Heart right ventricle (tissue), 16 donors: Measurements from ENCODE around the gene RCN2. TPM values are rescaled to one million over a fixed set of nuclear protein-coding genes. Genes with fewer than 3 reads are reported as not detected.

Experiments used
- ATAC-seq, 8 donors: fragments of 200-7000 bp; cut with Tn5 transposase; one replicate each; pipeline ENCODE4 v1.9.1; 2020; ENCODE audit warnings: mild to moderate bottlenecking in 8 of 8, moderate library complexity in 8 of 8, moderate number of reproducible peaks in 1 of 8
- DNase-seq, 2 donors: peaks; one replicate each; pipeline ENCODE4 v3.0.0-alpha.2; 2020
- H3K27ac ChIP-seq, 10 donors: fragments of 200-600 bp; sonication (generic) in 2 of 10; one replicate each; pipeline versions ENCODE4 v1.5.0 to v1.8.0; 2020 to 2022; ENCODE audit warnings: mild to moderate bottlenecking in 3 of 10
- H3K27me3 ChIP-seq, 7 donors: fragments of 200-600 bp; one replicate each; pipeline ENCODE4 v1.8.0; 2021 to 2022; ENCODE audit warnings: mild to moderate bottlenecking in 2 of 7
- H3K36me3 ChIP-seq, 9 donors: fragments of 200-600 bp; sonication (generic) in 1 of 9; one replicate each; pipeline versions ENCODE4 v1.5.0 to v1.8.0; 2020 to 2022; ENCODE audit warnings: mild to moderate bottlenecking in 2 of 9
- H3K4me1 ChIP-seq, 9 donors: fragments of 200-600 bp; sonication (generic) in 1 of 9; one replicate each; pipeline versions ENCODE4 v1.5.0 to v1.8.0; 2020 to 2022; ENCODE audit warnings: mild to moderate bottlenecking in 4 of 9
- H3K4me3 ChIP-seq, 10 donors: fragments of 200-600 bp; sonication (generic) in 2 of 10; one replicate each; pipeline versions ENCODE4 v1.5.0 to v1.8.0; 2020 to 2022; ENCODE audit warnings: mild to moderate bottlenecking in 7 of 10, moderate library complexity in 2 of 10
- H3K9me3 ChIP-seq, 11 donors: fragments of 200-600 bp in 10 of 11; sonication (generic) in 2 of 11; one replicate each; pipeline versions ENCODE4 v1.5.0 to v1.8.0; 2013 to 2022; ENCODE audit warnings: mild to moderate bottlenecking in 2 of 11, control low read depth in 1 of 11, moderate library complexity in 1 of 11
- CTCF ChIP-seq, 9 donors: fragments of 200-600 bp; sonication (generic) in 2 of 9; IDR thresholded peaks; one replicate each; pipeline versions ENCODE4 v1.5.0 to v1.8.0; 2021 to 2022; ENCODE audit warnings: antibody characterized with exemption in 9 of 9, mild to moderate bottlenecking in 5 of 9, moderate library complexity in 1 of 9
- WGBS, 2 donors: extraction: QIAGEN DNeasy Blood & Tissue Kit; methylation state at CpG; one replicate each; pipeline ENCODE4 v1.1.7; 2013; ENCODE audit warnings: inconsistent platforms in 1 of 2; 5-methylcytosine and 5-hydroxymethylcytosine counted together
- intact Hi-C, 10 donors: fragments of 100-400 bp; cut with DNase I; formaldehyde crosslinking; loops; one replicate each; pipeline versions ENCODE4 v1.11.1 to v1.14.2; 2022
- polyA plus RNA-seq, 2 donors: library from polyadenylated mRNA; stranded (reverse); fragments of 200-250 nt; gene quantifications; one replicate each; pipeline ENCODE4 v1.2.3, GENCODE V29; 2013
- total RNA-seq, 10 donors: library from RNA; stranded (reverse); fragmentation: NEBNext Ultra II Directional in 3 of 10; extraction: Animal tissue kit (Norgen Biotek cat#: 25700) in 3 of 10; gene quantifications; one replicate each; pipeline versions ENCODE4 v1.2.1 to v1.2.4, GENCODE V29; 2021 to 2023
- donor health status: Arrhythmogenic right ventricular cardiomyopathy.
- donor health status: ischemic (EF 13 %, LVEDD 7.1; RV severe dilation, severe dysfunction).
- donor health status: healthy with polysubstance abuse.
- donor health status: DM: no; HTN: yes; CAD: no.
- donor health status: DM: no; HTN: no; CAD: no.
- donor health status: ischemic (EF 25% LVEDD 6.9; RV normal size, moderate dysfunction).
- donor health status: ischemic (EF 25% LVEDD 5.7; RV mildly dilated, moderate dysfunction).
- donor health status: healthy.
- donor health status: DM: yes; HTN: yes; CAD: no.
- donor health status: Ischemic cardiomyopathy.
- donor health status: ischemic (EF 35%, LVEDD 5.7; RV mildly dilated, moderate dysfunction).
- donor health status: nonischemic (EF 11% LVEDD 7.7; RV severe dilation, severe dysfunction).
- donor health status: DM: yes; HTN: yes; CAD: no.
- donor health status: PGD.
- donor health status: ischemic (EF 29% LVEDD 5.4; RV normal size, mild dysfunction).
- donor health status: nonischemic (EF 23%, LVEDD 6.1; RV moderate dilation, normal function).

RCN2 gene
- total and polyA plus RNA-seq, 12 donors, result 14.7 to 31.3 (median 27.5) TPM

- H3K4me3 ChIP-seq, result no peak overlapping the region
- 80 to 84% methylated on average over 4 of the region's 4 CpGs for WGBS, 2 donors
- H3K36me3 ChIP-seq, result peaks cover 0 to 4% (median 0%) of the 10 kb centered on the region in 9 donors
- DNase-seq (no peak), ATAC-seq (no peak)
- no peaks in the 10 kb centered on the region for H3K27me3 ChIP-seq
- H3K27ac ChIP-seq, result peak overlapping the region in 1 of 10 donors; percentile 84
- no peaks in the 10 kb centered on the region for H3K9me3 ChIP-seq
- peaks cover 0 to 92% (median 3%) of the 10 kb centered on the region in 9 donors for H3K4me1 ChIP-seq
- intact Hi-C loops, result no loop called here
- no peak for TF ChIP-seq CTCF (IDR thresholded peaks at IDR 0.05)
Observed at GRCh38 chr15:77001966-77002365, 70.4 kb downstream of the RCN2 start.

GRCh38 chr15:77002436-77002835 is 70.9 kb downstream of the RCN2 start:
- Histone ChIP-seq H3K4me1 (peaks cover 0 to 87% (median 0%) of the 10 kb centered on the region in 9 donors), H3K36me3 (peaks cover 0 to 4% (median 0%) of the 10 kb centered on the region in 9 donors), H3K27ac (peak overlapping the region in 2 of 10 donors; percentile 37 to 84), H3K4me3 (peak overlapping the region in 1 of 10 donors; percentile 16), H3K27me3 (no peaks in the 10 kb centered on the region), H3K9me3 (no peaks in the 10 kb centered on the region)
- 80 to 85% methylated on average over 7 of the region's 7 CpGs for WGBS, 2 donors
- intact Hi-C loops, result no loop called here
- no peak for ATAC-seq
- DNase-seq, result no peak
- no peak for TF ChIP-seq CTCF (IDR thresholded peaks at IDR 0.05)

GRCh38 chr15:77002954-77003912 is 71.7 kb downstream of the RCN2 start:
- DNase-seq (peak in 1 of 2 donors; percentile 52), ATAC-seq (peak; percentile 64 to 84 (median 76))
- peak overlapping the region in 4 of 10 donors; percentile 28 to 84 (median 36) for H3K27ac ChIP-seq
- WGBS, 2 donors, result 78 to 80% methylated on average over 16 of the region's 16 CpGs
- peaks cover 0 to 79% (median 0%) of the 10 kb centered on the region in 9 donors for H3K4me1 ChIP-seq
- H3K36me3 ChIP-seq, result peaks cover 0 to 10% (median 0%) of the 10 kb centered on the region in 9 donors
- TF ChIP-seq CTCF (IDR thresholded peaks at IDR 0.05), result no peak
- no peaks in the 10 kb centered on the region for H3K9me3 ChIP-seq
- H3K27me3 ChIP-seq, result no peaks in the 10 kb centered on the region
- intact Hi-C loops, result no loop called here
- peak overlapping the region in 1 of 10 donors; percentile 27 for H3K4me3 ChIP-seq

Other genes with a start within 250 kb of the RCN2 start
- 10 to 100 TPM; 33.9 to 48.1 (median 40.2) TPM for gene SCAPER, start 26.4 kb upstream of the RCN2 start, total RNA-seq
- 1 to 10 TPM; 6.9 to 9.5 TPM for gene SCAPER, start 26.4 kb upstream of the RCN2 start, polyA plus RNA-seq
- 10 to 100 TPM in 1 of 10 donors, 1 to 10 TPM in 8, not detected in 1; 1.3 to 10.4 (median 2.9) TPM for gene PSTPIP1, start 63.4 kb downstream of the RCN2 start, total RNA-seq
- gene PSTPIP1, start 63.4 kb downstream of the RCN2 start, polyA plus RNA-seq, result 1 to 10 TPM; 2.4 to 7.8 TPM
- 100 to 1,000 TPM in 5 of 10 donors, 10 to 100 TPM in 5; 82.6 to 118 (median 98.7) TPM for gene TSPAN3, start 139.4 kb downstream of the RCN2 start, total RNA-seq
- gene TSPAN3, start 139.4 kb downstream of the RCN2 start, polyA plus RNA-seq, result 100 to 1,000 TPM in 1 of 2 donors, 10 to 100 TPM in 1; 52.2 to 159 TPM